HG03439 (cell line): ENCODE results near the gene CRTC1.
"Not testable (repeated sequence)": the region's sequence is repeated elsewhere in the genome, so short reads cannot be mapped to it uniquely, and the experiment has no call there.

ENCODE experiments used
- ATAC-seq: cut with Tn5 transposase; IDR thresholded peaks from one replicate; pipeline ENCODE4 v1.9.1; 2021; ENCODE audit warnings: mild to moderate bottlenecking, moderate library complexity; ENCODE audit not compliant: unreplicated experiment

CRTC1 gene

DNA sequence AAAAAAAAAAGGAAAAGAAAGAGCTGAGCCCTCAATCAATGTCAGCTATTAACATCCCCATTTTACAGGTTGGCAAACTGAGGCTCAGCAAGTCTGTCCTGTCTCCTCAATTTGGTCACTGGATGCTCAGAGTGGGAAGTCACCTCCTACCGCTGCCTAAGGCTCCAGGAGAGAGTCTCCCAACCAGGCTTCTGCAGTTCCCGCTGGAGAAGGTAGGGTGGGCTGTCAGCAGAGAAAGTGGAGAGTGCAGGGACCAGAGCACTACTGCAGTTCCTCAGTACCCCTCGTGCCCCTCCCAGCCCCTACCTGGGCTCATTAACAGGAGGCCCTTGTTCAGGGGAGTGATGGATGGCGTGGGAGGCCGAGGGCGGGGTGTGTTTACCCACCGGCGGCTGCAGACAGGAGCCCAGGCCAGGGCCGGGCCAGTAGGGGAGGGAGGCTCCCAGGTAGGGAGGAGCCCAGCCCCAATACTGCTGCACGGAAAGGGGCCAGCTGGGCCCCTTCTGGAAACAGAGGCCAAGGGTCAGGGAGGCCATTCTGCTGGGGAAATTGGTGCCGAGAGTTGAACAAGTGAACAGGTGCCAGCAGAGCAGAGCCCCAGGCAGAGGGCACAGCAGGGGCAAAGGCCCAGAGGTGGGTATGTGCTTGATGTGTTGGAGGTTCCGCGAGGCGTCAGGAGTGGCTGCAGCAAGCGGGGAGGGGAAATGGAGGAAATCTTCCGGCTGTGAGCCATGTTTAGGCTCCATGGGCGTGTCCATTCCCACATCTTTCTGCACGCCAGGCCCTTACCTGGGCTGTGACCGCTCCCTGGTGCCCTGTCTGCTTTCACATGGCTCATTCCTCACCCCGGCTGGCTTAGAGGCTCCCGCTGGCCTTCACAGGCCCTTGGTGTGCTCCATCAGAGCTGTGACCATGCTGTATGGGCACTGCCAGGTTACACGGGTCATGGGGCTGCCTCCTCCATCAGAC is 115.2 kb downstream of the CRTC1 start:
- no peak for ATAC-seq

DNA sequence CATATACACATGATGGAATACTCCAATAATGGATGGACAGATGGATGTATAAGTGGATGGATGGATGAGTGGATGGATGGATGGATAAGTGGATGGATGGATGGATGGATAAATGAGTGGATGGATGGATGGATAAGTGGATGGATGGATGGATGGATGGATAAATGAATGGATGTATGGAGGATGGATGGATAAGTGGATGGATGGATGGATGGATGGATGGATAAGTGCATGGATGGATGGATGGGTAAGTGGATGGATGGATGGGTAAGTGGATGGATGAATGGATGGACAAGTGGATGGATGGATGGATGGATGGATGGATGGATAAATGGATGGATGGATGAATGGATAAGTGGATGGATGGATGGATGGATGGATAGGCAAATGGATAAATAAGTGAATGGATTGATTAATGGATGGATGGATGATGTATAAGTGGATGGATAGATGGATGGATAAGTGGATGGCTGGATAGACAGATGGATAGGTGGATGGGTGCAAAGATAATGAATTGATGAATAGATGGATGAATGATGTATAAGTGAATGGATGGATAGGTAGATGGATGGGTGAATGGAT is 116.0 kb downstream of the CRTC1 start:
- no peak for ATAC-seq

DNA sequence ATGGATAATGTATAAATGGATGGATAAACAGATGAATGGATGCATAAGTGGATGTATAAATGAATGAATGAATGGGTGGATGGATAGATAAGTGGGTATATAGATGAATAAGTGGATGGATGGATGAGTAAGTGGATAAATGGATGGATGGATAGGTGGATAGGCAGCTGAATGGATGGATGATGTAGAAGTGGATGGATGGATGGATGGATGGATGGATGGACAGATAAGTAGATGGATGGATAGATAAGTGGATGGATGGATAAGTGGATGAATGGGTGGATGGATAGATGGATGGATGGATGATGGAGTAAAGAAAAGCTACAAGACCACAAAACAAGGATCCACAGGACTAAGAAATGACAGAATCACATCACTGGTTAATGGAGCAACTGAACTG is 116.6 kb downstream of the CRTC1 start:
- no peak for ATAC-seq

DNA sequence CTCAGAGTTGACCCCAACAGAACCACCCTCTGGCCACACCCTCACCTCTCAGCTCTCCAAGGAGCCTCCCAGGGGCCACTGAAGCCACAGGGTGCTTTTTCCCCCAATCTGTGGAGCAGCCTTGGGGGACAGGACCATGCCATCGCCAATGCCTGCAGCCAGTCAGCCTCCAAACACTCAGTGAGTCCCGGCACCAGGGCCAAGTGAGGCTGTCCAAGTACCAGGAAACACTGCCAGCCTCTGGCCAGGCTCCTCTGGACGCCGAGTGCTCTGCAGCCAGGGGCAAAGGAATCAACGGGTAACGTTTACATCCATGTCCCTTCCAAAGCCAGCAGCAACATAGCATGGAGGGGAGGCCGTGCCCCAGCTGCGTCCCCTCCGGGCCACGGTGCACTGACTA is 117.2 kb downstream of the CRTC1 start:
- no peak for ATAC-seq

DNA sequence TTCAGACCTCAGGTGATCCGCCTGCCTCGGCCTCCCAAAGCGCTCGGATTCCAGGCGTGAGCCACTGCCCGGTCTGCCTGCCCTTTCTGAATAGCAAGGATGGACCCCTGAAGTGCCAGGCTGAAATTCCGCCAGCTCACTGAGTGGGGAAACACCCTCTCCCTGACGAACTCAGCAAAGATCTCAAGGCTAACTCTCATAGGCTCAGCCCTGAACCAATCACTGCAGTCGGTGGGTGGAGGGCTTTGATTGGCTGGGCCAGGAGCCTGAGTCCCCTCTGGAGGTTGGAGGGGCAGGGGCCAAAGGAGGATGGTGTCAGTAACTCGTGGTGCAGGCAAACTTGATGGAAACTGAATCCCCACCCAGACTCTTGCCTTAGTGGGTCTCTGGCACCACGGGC is 118.9 kb downstream of the CRTC1 start:
- no peak for ATAC-seq

DNA sequence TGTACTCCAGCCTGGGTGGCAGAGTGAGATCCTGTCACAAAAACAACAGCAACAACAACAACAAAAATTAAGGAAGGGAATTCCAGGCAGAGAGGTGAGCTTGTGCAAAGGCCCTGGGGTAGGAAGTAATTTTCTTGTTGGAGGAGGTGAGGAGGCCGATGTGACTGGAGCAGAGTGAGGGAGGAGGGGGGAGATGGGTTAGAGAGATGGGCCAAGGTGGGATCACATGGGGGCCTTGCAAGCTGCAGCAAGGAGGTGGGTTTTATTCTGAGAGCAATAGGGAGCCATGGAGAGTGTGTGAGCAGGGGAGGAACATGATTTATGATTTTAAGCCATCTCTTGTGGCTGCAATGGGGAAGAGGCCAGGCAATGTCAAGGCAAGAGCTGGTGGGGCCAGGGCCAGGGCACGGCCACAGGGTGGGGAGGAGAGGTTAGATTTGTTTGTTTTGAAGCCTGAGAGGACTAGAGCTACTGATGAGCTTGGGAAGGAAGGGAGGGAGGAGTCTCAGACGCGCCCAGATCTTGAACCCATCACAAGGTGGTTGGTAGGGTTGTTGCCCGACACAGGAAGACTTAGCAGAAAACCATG is 120.2 kb downstream of the CRTC1 start:
- no peak for ATAC-seq

DNA sequence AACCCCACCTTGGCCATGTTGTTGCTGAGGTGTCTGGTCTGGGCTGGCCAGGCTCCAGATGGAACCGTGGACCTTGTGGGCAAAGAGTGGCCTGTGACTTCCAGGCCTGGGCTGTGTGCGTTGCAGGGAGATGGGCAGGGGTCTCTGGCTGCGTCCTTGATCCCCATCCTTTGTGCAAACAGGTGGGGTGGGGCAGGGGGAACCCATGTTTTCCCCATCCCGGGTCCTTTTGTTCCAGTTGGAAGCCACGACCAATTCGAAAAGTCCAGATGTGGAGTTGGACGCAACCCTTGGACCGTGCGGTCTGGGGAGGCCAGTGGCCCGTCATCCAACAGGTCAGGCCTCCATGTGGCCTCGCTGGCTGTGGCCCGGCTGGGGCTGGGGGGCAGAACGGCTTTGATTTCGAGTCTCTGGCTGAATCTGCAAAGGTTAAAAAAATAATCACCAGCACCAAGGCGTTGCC is 120.7 kb downstream of the CRTC1 start:
- no peak for ATAC-seq

DNA sequence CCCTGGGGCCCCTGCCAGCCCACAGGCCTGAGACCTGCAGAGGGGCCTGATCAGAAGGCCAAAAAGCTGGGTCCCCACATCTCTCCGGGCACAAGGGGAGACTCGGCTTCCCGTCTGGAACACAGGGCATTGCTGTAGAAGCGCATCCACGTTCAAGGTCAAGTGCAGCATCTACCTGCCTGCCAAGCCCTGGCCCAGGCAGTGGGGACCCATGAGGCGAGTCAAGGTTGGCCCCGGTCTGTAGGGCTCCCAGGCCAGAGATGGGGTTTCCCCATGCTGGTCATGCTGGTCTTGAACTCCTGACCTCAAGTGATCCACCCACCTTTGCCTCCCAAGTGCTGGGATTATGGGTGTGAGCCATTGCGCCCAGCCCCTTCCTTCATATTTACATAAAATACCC is 121.2 kb downstream of the CRTC1 start:
- ATAC-seq: no peak

DNA sequence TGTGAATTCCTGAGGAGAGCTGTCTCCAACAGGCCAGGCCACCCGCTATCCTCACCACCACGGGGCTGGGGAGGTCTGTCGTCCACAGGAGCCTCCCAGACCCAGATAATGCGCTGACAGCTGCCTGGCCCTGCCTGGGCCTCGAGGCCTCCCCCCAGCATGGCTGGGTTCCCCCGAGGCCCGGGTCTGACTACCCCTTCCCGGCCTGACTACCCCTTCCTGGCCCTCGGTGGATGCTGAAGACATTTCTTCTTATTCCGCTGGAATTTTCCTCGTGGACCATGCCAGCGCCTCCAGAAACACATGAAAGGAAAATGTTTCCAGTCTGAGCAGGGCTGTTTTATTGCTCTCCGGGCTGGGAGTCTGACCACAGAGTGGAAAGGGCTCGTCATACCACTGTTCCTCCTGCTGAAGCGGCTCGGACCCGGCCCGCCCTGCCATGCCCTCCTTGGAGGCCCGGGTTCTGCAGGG is 124.4 kb downstream of the CRTC1 start:
- no peak for ATAC-seq

DNA sequence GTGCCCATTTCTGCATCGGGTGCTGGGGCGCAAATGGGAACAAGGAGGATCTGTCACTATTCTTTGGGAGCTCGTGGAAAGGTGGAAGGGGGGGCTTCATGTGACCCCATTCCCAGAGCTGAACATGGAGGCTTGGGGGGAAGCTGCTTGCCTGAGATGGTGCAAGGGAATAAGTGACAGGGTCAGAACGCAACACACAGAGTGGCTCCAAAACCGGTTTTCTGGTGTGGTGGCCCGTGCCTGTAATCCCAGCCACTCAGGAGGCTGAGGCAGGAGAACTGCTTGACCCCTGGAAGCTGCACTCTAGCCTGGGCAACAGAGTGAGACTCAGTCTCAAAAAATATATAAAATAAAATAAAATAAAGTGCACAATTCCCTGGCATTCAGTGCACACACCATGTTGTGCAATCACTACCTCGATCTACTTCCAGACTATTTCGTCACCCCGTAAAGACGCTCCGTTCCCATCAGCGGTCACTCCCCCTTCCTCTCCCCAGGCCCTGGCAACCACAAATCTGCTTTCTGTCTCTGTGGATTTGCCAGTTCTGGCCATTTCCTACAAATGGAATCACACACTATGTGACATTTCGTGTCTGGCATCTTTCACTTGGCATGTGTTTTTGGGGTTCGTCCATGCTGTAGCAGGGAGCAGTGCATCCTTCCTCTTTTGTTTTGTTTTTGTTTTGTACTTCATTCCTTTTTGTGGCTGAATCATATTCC is 125.8 kb downstream of the CRTC1 start:
- no peak for ATAC-seq

DNA sequence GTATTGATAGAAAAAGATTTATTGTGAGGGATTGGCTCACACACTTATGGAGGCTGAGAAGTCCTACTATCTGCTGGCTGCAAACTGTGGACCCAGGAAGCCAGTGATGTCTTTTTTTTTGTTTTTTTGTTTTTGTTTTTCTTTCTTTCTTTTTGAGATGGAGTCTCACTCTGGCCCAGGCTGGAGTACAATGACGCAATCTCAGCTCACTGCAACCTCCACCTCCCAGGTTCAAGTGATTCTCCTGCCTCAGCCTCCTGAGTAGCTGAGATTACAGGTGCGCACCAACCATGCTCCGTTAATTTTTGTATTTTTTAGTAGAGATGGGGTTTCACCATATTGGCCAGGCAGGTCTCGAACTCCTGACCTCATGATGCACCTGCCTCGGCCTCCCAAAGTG is 128.2 kb downstream of the CRTC1 start:
- not testable (repeated sequence) for ATAC-seq

DNA sequence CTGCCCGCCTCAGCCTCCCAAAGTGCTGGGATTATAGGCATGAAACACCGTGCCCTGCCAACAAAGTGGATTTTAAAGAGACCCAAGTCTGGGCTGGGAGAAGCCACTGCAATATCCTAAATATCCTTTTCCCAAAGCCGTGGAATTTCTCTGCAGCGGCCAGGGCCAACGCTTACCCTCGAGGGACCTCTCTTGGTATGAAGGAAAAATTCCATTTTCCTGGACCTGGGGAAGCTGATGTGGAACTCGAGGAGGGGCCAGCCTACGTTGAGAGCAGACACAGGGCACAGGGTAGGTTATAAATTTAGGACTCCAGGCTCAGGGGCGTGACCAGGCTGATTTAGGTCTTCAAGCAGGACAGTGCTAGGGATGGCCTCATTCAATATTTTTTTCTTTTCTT is 130.6 kb downstream of the CRTC1 start:
- no peak for ATAC-seq

DNA sequence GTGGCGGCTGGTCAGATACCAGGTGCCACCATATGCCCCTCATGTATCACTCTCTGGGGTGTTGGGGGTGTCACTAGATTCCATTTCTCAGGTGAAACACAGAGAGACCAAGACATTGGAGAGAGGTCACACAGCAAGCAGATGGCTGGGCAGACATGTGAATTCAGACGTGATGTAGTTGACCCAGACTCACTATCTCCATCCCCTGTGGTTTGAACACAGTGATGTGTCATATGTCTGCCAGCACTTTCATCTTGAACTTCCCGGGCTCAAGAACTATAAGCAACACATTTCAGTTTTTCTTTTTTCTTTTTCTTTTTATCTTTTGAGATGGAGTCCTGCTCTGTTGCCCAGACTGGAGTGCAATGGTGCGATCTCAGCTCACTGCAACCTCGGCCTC is 132.2 kb downstream of the CRTC1 start:
- no peak for ATAC-seq

DNA sequence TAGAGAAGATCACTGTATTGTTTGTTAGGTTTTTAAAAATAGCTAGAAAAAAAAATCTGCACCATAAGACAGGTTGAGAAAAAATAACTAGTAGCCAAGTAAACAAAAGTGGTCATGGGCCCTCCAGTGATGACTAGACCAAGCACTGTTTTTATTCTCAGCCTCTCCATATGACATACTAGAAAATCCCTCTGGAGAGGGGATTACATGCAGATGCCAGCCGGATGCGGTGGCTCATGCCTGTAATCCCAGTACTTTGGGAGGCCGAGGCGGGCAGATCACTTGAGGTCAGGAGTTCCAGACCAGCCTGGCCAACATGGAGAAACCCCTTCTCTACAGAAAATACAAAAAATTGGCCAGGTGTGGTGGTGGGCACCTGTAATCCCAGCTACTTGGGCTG is 133.2 kb downstream of the CRTC1 start:
- not testable (repeated sequence) for ATAC-seq

DNA sequence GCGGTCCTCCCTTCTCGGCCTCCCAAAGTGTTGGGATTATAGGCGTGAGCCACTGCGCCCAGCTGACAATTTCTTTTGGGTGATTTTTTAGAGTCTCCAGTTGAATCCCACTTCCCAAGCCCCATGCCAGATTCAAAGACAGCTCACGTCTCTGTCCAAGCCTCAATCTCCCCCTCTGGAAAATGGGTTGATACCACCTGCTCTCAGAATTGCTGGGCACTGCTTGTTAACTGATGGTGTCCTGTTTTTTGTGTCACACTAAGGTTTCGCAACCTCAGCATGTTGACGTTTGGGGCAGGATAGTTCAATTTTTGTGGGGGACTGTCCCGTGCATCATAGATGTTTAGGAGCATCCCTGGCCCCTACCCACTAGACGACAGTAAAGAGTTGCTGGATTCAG is 134.1 kb downstream of the CRTC1 start:
- no peak for ATAC-seq

DNA sequence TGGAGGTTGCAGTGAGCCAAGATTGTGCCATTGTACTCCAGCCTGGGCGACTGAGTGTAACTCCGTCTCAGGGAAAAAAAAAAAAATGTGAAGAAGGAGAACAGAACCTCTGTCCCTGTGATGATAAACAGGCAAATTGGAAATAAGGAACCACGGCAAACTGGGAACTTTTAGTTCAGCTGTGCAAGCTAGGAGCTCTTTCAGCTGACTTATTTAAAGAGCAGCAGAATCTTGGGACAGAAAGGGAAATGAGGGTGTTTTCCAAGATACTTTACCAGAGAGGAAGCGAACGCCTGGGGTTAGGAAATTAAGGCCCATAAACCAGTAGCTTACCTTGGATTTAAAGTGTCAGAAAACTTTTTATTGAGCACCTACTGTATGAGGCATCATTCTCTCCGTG is 145.3 kb downstream of the CRTC1 start:
- ATAC-seq: no peak

DNA sequence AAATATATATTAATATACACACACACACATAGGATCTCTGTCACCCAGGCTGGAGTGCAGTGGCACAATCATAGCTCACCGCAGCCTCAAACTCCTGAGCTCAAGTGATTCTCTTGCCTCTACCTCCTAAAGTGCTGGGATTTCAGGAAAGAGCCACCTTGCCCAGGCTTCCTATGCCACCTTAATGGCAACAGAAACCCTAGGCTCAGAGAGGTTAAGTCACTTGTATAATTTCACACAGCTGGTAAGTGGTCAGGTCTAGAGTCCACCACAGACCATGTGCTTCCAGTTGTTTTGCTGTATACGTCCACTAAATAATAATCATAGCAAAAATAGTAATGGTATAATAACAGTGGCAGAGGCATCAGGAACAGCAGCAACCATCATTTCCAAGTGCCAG is 147.0 kb downstream of the CRTC1 start:
- ATAC-seq: no peak

DNA sequence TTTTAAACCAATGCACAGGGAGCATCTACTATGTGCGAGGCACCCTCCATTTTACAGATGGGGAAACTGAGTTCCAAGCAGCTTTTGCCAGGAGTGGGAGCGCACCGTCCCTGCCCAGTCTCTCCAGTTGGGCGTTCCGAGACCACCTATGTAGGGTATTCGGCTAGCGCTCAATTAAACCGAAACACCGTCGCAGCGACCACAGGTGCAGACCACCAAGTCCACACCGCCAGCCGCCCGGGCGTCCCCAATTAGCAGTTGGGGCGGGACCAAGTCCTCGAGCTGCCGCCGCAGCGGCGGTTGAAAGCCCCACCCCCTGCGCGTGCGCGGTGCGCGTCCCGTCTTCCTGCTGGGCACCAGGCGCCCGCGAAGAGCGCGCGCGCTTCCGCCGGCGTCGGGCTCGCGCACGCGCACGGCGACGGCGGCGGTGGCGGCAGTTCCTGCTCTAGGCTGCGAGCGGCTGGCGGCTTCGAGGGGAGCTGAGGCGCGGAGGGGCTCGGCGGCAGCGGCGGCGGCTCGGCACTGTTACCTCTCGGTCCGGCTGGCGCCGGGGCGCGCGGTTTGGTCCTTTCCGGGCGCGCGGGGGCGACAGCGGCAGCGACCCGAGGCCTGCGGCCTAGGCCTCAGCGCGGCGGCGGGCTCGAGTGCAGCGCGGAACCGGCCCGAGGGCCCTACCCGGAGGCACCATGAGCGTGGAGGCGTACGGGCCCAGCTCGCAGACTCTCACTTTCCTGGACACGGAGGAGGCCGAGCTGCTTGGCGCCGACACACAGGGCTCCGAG is 148.2 kb downstream of the CRTC1 start, which contains the start of gene UPF1:
TSS of gene UPF1 (plus strand) at position 436 of the 782 bp plus-strand sequence. CDS start at position 687, 251 bp downstream.
- ATAC-seq: peak; percentile 63
